Transverse colon (tissue), 4 donors: ENCODE results near the gene SLC22A23. TPM values are rescaled to one million over a fixed set of nuclear protein-coding genes. Genes with fewer than 3 reads are reported as not detected.

Experiments
- DNase-seq: peaks from one replicate; pipeline ENCODE4 v3.0.0-alpha.2; 2019
- H3K27ac ChIP-seq, 4 donors: fragments of 200-600 bp; sonication (generic); 2 replicates each; pipeline ENCODE4 v1.5.1; 2016 to 2018; ENCODE audit warnings: inconsistent platforms in 4 of 4
- H3K27me3 ChIP-seq: fragments of 200-600 bp; sonication (generic); 2 replicates; pipeline ENCODE4 v1.5.1; 2017; ENCODE audit warnings: inconsistent platforms
- H3K36me3 ChIP-seq, 4 donors: fragments of 200-600 bp; sonication (generic); 2 replicates each; pipeline ENCODE4 v1.5.1; 2017 to 2019; ENCODE audit warnings: inconsistent platforms in 4 of 4
- H3K4me1 ChIP-seq, 4 donors: fragments of 200-600 bp; sonication (generic); 2 replicates each; pipeline ENCODE4 v1.5.1; 2017 to 2020; ENCODE audit warnings: inconsistent platforms in 4 of 4
- H3K4me3 ChIP-seq, 4 donors: fragments of 200-600 bp; sonication (generic); 1 replicate in 1 of 4; 2 replicates in 3 of 4; pipeline versions ENCODE4 v1.5.1 to v1.6.1; 2017 to 2019; ENCODE audit warnings: inconsistent platforms in 4 of 4
- H3K9me3 ChIP-seq, 2 donors: fragments of 200-600 bp; sonication (generic); 2 replicates each; pipeline ENCODE4 v1.5.1; 2017 to 2019; ENCODE audit warnings: inconsistent platforms in 2 of 2
- CTCF ChIP-seq, 5 experiments: fragments of 200-600 bp in 3 of 5; fragments of 450-650 bp in 2 of 5; sonication (generic) in 3 of 5; IDR thresholded peaks; 1 replicate in 2 of 5; 2 replicates in 3 of 5; pipeline ENCODE4 v1.5.1; 2016 to 2017; ENCODE audit warnings: antibody characterized with exemption in 5 of 5, inconsistent platforms in 3 of 5, mild to moderate bottlenecking in 2 of 5, moderate library complexity in 1 of 5
- EP300 ChIP-seq: sonication (generic); formaldehyde crosslinking; IDR thresholded peaks from one replicate; pipeline ENCODE4 v1.6.1; 2017; ENCODE audit warnings: antibody characterized with exemption, low read depth
- POLR2A ChIP-seq: fragments of 450-650 bp; IDR thresholded peaks from one replicate; pipeline ENCODE4 v1.6.1; 2016; ENCODE audit warnings: antibody characterized with exemption, mild to moderate bottlenecking, moderate library complexity
- POLR2AphosphoS5 ChIP-seq, 3 donors: sonication (generic); formaldehyde crosslinking; IDR thresholded peaks; one replicate each; pipeline ENCODE4 v1.6.1; 2016; ENCODE audit warnings: antibody characterized with exemption in 3 of 3
- WGBS, 2 donors: methylation state at CpG; one replicate each; pipeline ENCODE4 v1.1.5; 2018; ENCODE audit warnings: low coverage in 1 of 2; 5-methylcytosine and 5-hydroxymethylcytosine counted together
- in situ Hi-C, 4 donors: fragments of 200-750 bp; cut with MboI; loops; one replicate each; pipeline versions ENCODE4 v1.15.0 to v1.15.1; 2017; ENCODE audit warnings: low sequenced_read_pairs in 3 of 4, low pct_ligation_motif_present in 1 of 4, low pct_unique_long_range_greater_than_20kb in 1 of 4
- intact Hi-C: fragments of 100-400 bp; cut with DNase I; formaldehyde crosslinking; loops from one replicate; pipeline ENCODE4 v1.15.1; 2023; ENCODE audit warnings: low total_unique reads
- total RNA-seq, 4 donors: library from RNA; depleted of rRNA; stranded (reverse); fragments of >200 nt; gene quantifications; one replicate each; pipeline ENCODE4 v1.1.0, GENCODE V29; 2016

The SLC22A23 gene
- total RNA-seq, 4 donors from 2014 or later = 96.1 to 161 (median 117) TPM

DNA sequence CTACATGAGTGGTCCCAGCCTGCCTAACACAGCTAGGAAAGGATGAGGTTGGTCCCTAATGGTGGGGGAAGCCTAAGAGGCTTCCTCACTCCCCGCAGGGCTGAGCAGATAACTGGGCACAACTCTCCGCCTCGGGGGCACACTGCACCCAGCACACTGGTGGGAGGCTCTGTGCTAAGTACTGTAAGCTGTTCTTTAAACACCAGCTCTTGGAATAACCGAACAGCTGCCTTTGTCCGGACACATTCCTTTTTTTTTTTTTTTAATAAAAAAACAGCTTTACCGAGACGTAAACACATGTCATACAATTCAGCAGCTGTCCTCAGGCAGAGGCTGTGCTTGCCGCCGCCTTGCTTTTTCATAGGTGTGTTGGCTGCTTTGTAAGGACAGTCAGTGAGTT is 191.2 kb downstream of the SLC22A23 start:
- Histone ChIP-seq H3K4me1 (peaks cover 6 to 17% (median 9%) of the 10 kb centered on the region in 4 donors), H3K4me3 (no peak overlapping the region), H3K27me3 (no peaks in the 10 kb centered on the region), H3K9me3 (no peaks in the 10 kb centered on the region), H3K36me3 (peaks cover 0 to 3% (median 0%) of the 10 kb centered on the region in 4 donors), H3K27ac (no peak overlapping the region)
- no peak for DNase-seq
- intact Hi-C loops = no loop called here
- no peak for TF ChIP-seq POLR2AphosphoS5 (IDR thresholded peaks at IDR 0.05)
- TF ChIP-seq CTCF (IDR thresholded peaks at IDR 0.05) = no peak
- no peak for TF ChIP-seq POLR2A
- TF ChIP-seq EP300 = no peak
- 63 to 68% methylated on average over 4 to 9 of the region's 9 CpGs for WGBS, 2 donors
- in situ Hi-C loops = no loop called here

GRCh38 chr6:3264356-3264755 is 192.5 kb downstream of the SLC22A23 start:
- 71 to 79% methylated on average over 2 to 3 of the region's 3 CpGs for WGBS, 2 donors
- intact Hi-C loops (no loop called here), in situ Hi-C loops (no loop called here)
- Histone ChIP-seq H3K9me3 (no peaks in the 10 kb centered on the region), H3K4me3 (no peak overlapping the region), H3K27ac (no peak overlapping the region), H3K27me3 (no peaks in the 10 kb centered on the region), H3K36me3 (peaks cover 0 to 3% (median 0%) of the 10 kb centered on the region in 4 donors), H3K4me1 (peaks cover 15 to 26% (median 18%) of the 10 kb centered on the region in 4 donors)
- TF ChIP-seq CTCF (IDR thresholded peaks at IDR 0.05) = no peak
- TF ChIP-seq POLR2AphosphoS5 (IDR thresholded peaks at IDR 0.05) = no peak
- no peak for TF ChIP-seq POLR2A
- no peak for TF ChIP-seq EP300
- no peak for DNase-seq

- no peak for TF ChIP-seq EP300
- TF ChIP-seq CTCF (IDR thresholded peaks at IDR 0.05) = no peak
- TF ChIP-seq POLR2AphosphoS5 (IDR thresholded peaks at IDR 0.05) = no peak
- TF ChIP-seq POLR2A = no peak
- Histone ChIP-seq H3K27ac (no peak overlapping the region), H3K4me3 (no peak overlapping the region), H3K27me3 (no peaks in the 10 kb centered on the region), H3K4me1 (peaks cover 15 to 30% (median 22%) of the 10 kb centered on the region in 4 donors), H3K9me3 (no peaks in the 10 kb centered on the region), H3K36me3 (peaks cover 0 to 3% (median 0%) of the 10 kb centered on the region in 4 donors)
- in situ Hi-C loops = no loop called here
- WGBS, 2 donors = 50 to 81% methylated on average over 1 to 6 of the region's 6 CpGs
- intact Hi-C loops = no loop called here
- no peak for DNase-seq
Observed at GRCh38 chr6:3263096-3263495, 193.8 kb downstream of the SLC22A23 start.

DNA sequence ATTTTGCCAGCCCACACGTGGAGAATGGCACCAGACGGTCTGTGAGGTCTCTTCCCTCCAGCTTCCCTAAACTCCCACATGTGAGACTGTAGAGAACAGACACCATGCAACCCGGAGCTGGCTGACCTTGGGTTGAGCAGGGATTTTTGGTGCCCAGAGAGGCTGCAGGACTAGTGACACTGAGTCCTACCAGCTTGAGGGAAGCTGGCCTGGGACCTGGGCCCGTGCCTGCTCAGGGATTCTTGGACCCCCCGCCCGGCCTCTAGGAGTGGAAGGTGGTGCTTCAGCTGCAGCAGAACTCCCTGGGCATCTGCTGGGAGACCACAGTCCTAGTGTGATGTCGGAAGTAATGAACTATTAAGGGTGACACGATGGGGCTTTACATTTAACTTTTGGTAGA is 194.9 kb downstream of the SLC22A23 start:
- in situ Hi-C loops = no loop called here
- Histone ChIP-seq H3K36me3 (peaks cover 0 to 3% (median 0%) of the 10 kb centered on the region in 4 donors), H3K9me3 (no peaks in the 10 kb centered on the region), H3K27ac (no peak overlapping the region), H3K27me3 (no peaks in the 10 kb centered on the region), H3K4me1 (peaks cover 15 to 26% (median 23%) of the 10 kb centered on the region in 4 donors), H3K4me3 (no peak overlapping the region)
- 64 to 100% methylated on average over 2 to 8 of the region's 8 CpGs for WGBS, 2 donors
- intact Hi-C loops = no loop called here
- no peak for DNase-seq
- no peak for TF ChIP-seq POLR2A
- no peak for TF ChIP-seq EP300
- no peak for TF ChIP-seq CTCF (IDR thresholded peaks at IDR 0.05)
